ENCODE data around the gene RAB11FIP3.
"Not testable (repeated sequence)": the region's sequence is repeated elsewhere in the genome, so short reads cannot be mapped to it uniquely, and the experiment has no call there.

Gene RAB11FIP3

DNA sequence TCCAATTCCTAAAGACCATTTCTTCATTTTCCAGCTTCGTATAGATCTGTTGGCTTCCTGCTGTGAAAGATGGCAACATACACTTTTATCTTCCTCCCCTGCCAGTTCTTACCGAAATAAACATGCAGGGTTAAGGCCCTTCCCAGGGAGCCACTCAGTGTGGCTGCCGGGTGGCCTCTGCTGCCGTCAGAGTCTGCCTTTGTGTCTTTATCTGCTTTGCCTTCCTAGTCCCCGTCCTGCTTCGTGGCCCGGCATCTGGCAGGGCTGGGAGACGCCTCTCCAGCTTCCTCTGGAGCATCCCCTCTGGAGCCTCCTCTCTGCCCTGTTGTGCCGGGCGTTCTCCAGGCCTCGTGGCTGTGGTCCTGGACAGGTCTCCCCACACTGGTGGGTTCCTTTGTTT, 71.8 kb downstream of the RAB11FIP3 start:
- no peak for DNase-seq

DNA sequence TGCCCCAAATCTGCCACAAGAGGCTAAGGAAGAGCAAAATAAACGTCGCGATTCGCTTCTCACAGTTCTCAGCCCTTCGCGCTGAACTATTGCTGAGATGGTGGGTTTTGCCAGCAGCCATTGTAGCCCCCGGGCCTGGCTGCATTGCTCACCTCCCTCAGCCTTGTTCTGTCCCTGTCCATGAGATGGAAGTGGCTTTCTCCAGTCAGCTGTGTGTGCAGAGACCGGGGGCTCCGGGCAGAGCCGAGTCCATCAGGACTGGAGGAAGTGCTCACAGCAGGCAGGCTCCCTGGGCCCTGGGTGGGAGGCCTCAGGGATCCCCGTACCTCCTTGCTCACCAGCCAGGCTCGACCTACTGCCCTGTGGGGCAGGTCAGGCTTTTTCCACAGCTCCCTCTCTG, 74.5 kb downstream of the RAB11FIP3 start:
- no peak for DNase-seq

DNA sequence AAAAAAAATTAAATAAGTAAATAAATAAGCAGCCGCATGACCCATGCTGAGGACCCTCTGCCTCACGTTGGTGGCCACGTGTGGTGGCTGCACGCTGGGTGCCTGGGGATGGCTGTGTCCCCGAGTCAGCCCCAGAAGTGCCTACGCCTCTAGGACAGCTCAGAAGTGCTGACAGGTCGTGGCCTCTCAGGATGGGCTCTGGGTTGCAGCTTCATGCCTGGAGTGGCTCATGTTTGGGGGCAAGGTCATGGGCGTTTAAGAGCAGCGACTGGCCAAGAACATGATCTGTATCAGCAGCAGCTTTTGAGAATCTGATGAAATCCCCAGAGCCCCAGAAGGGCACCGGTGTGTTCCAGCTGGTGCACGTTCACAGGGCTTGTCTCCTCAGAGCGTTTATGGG, 75.3 kb downstream of the RAB11FIP3 start:
- DNase-seq: no peak

DNA sequence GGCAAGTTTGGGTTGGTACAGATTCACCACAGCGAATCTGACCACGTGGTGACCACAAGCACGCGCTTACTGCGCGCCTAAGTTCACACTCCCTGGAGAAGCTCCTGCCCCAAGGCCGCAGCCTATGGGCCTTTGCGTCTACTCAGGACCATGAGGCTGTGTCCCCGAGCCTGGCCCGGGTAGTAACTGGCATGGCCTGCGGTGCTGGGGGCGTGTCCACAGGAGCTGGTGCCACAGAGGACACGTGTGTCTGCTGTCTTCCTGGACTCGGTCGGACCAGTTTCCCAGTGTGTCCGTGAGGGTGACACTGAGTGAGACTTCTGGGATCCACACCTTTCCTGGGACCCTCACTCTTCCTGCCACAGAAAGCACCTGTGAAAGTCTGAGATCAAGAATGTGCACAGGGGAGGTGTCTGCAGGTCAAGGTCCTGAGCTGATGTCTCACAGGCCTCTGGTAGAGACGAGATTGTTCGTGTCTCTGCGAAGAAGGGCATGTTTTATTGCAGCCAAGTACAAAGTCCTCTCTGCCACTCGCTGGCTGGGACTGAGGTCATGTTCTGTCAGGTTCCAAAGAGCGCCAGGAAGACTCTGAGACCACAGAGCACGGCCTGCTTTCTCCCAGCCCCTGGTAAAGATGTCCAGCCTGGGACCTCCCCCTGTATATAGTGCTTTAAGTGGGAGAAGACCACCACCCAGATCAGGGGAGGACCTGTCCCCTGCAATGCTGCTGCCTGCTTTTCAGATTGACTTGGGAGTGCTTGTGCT, 76.9 kb downstream of the RAB11FIP3 start:
- no peak for DNase-seq

DNA sequence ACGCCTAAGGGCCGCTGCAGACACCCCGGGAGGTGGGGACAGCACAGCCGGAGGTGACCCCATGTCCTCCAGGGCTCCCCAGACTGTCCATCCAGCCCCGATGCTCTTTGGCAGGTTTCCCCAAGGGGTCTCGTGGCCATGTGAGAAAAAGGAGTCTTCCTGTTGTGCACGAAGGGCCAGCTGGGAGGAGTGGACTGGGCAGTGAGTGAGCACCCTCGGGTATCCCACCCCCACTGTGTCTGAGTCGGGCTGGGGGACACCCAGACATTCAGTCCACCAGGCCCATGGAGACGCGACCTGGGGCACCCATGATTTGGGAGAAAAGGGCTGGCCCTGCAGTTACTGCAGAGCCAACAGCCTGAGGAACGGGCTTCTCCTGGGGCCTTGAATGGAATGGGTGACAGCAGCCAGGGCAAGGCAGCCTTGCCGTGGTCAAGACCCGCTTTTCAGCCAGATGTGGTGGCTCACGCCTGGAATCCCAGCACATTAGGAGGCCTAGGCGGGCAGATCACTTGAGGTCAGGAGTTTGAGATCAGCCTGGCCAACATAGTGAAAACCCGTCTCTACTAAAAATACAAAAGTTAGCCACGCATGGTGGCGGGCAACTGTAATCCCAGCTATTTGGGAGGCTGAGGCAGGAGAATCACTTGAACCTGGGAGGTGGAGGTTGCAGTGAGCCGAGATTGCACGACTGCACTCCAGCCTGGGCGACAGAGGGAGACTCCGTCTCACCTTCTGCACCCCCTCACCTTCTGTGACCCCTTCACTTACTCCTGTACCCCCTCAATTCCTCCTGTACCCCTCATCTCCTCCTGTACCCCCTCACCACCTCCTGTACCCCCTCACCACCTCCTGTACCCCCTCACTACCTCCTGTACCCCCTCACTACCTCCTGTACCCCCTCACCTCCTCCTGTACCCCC, 78.0 kb downstream of the RAB11FIP3 start:
- no peak for DNase-seq

DNA sequence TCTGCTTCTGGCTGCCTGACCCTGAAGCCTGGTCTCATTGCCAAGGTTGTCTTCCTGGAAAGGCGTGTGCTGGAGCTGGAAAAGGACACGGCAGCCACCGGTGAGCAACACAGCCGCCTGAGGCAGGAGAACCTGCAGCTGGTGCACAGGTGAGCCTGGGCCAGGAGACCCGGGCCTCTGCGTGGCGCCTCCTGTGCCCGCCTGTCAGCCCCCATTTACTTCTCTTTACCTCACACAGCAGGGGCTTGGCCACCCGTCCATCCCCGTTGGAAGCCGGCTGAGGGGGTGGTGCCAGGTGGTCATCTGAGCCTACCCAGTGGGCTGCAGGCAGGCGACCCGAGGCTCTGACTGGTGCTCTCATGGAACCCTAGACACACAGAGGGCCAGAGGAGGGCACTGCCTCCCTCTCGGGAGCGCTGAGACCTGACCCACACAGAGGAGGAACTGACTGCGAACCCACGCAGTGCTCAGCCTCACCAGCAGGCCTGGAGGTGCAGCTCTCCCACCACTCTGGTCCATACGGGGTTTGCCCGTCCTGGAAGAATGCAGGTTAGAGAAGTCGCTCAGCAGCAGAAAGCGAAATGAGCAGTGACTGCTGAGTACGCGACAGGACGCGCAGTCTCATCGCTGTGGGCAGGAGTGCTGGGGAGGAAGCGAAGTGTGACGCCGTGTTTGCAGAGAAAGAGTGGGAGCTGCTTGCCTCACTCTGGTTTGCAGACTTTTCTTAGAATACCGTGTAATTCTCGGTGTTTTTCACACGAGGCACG, 80.2 kb downstream of the RAB11FIP3 start:
- DNase-seq: no peak

DNA sequence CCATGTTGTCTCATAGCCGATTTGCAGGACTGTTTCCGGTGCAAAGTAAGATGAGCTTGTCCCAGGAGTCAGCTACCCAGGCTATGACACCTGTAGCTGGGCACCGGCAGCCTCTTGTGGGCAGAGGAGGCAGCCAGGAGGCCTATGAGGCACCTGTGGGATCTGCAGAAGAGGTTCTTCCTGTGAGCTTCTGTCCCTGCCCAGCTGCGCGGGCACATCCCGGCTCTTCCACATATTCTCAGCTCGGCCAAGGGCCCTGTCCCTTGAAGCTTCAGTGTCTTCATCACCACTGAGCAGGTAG, 80.7 kb downstream of the RAB11FIP3 start:
- DNase-seq: no peak

DNA sequence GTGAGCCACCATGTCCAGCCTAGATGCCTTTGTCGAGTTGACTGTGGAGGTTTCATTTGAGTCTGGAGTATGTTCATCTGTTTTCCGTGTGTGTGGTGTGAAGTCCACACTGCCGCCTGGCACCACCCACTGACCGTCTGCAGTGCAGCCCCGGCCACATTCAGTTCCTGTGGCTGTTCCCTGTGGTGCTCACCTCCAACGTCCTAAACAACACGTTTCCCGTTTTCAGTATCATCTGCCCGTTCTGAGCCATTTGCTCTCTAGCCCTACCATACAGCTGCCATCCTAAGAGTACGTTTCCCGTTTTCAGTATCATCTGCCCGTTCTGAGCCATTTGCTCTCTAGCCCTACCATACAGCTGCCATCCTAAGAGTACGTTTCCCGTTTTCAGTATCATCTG, 82.1 kb downstream of the RAB11FIP3 start:
- not testable (repeated sequence) for DNase-seq

DNA sequence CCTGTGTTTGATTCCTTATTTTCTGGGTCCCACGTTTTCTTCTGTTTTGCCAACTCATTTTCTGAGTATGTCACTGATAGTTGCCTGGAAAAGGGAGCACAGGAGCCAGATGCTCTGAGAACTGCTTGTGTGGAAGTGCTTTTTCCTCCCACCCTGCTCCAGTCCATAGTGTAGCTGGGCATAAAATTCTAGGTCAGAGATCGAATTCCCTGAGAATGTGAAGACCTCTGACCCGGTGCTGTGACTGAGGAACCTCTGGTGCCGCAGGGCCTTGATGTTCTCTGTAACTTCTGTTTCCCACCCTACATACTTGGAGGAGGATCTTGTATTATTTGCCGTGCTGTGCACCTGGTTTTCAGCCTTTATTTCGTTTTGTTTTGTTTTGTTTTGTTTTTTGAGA, 82.5 kb downstream of the RAB11FIP3 start:
- DNase-seq: no peak

DNA sequence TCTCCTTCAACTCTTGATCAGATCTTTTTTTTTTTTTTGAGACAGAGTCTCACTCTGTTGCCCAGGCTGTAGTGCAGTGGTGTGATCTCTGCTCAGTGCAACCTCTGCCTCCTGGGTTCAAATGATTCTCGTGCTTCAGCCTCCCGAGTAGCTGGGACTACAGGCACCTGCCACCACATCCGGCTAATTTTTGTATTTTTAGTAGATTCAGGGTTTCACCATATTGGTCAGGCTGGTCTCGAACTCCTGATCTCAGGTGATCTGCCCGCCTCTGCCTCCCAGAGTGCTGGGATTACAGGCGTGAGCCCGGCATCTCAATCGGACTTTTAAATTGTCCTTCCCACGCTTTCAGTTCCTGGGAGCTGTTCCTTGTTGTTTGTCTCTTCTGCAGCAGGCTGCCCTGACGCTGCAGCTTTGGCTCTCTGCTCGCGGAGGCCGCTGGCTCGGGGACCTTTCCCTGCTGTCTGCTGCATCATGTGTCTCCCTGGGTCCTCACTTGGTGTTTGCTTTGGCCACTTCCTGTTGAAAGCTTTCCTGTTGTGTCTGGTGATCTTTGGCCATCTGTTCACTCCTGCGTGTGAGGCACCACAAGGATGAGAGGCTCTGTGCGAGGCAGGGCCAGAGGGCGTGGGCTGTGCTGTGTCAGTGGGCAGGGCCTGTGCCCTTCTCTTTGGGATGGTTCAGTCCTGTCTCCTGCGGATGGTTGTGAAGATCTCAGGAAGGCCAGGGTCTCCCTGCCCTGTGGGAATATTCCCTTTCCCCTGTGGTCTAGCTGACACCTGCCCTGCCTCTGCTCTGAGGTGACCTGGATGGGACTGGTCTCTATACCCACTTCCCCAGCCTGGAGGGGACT, 83.7 kb downstream of the RAB11FIP3 start:
- DNase-seq: no peak

DNA sequence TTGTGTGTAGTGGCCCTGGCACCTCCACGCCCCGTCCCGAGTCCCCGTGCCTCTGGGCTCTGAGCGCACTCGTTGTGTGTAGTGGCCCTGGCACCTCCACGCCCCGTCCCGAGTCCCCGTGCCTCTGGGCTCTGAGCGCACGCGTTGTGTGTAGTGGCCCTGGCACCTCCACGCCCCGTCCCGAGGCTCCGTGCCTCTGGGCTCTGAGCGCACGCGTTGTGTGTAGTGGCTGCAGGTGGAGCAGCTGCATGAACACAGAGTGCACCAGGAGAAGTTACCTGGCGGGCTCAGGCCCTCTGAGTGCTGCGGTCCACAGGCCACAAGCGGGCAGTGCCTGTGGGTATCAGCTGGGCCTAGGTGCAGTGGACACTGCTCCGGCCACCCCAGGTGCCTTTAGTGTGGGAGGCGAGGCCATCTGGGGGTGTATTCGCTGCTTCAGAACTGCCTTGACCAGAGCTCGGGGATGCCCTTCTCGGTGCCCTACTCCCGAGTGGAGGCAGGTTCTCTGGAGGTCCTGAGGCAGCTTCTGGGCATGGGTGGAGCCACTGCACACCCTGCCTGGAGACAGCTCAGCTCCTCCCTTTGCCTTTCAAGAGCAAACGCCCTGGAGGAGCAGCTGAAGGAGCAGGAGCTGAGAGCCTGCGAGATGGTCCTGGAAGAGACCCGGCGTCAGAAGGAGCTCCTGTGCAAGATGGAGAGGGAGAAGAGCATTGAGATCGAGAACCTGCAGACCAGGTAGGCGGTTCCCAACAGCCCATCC, 84.8 kb downstream of the RAB11FIP3 start:
- DNase-seq: no peak

DNA sequence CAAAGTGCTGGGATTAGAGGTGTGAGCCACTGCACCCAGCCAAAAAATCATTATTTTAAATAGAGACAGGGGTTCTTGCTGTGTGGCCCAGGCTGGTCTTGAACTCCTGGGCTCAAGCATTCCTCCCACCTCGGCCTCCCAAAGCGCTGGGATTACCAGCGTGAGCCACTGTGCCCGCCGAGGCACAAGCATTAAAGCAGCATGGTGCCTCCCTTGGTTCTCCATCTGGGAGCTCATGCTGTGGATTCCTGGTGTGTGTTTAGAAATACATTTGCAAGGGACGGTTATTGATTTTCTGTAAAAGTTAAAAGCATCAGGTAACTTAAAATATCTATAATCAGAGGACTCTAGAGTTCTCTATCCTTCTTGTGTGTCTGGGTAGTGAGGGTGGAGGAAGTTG, 87.4 kb downstream of the RAB11FIP3 start:
- DNase-seq: no peak

DNA sequence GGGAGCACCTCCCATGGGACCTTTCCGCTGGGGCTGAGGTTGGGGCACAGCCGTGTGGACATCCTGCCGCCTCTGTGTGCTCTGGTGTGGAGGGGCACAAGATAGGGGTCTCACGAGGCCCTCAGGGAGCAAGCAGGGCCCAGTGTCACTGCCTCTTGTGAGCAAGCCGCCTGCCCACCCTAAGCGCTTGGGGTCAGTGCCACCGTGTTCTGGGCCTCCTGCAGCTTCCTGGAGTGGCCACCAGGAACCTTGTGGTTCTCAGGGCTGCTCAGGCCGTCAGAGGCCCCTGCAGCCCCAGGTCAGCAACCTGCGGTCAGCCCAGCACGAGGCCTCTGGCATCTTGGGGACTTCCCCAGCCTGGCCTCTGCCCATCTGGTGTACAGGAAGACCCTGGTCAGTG, 88.5 kb downstream of the RAB11FIP3 start:
- no peak for DNase-seq

DNA sequence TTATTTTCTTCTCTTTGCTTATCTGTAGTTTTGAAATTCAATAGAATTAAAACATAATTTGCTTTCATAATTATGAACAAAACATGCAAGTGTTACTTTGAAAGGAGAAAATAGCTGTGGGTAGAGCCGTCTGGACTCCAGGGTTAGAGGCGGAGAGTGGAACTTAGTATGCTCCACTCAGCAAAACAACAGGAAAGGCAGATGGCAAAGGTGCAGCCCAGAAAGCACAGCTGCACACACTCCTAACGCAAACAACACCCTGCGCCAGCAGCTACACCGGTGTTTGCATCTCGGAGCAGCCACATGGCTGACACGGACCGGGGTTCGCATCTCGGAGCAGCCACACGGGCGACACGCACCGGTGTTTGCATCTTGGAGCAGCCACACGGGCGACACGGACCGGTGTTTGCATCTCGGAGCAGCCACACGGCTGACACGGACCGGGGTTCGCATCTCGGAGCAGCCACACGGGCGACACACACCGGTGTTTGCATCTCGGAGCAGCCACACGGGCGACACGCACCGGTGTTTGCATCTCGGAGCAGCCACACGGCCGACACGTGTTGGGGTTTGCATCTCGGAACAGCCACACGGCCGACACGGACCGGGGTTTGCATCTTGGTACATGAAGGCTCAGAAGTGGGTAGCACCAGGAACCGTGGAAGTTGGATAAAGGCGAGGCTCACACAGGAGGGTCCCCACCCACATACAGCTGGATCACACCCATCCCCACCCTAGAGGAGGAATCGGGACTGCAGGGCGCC, 89.9 kb downstream of the RAB11FIP3 start:
- no peak for DNase-seq

DNA sequence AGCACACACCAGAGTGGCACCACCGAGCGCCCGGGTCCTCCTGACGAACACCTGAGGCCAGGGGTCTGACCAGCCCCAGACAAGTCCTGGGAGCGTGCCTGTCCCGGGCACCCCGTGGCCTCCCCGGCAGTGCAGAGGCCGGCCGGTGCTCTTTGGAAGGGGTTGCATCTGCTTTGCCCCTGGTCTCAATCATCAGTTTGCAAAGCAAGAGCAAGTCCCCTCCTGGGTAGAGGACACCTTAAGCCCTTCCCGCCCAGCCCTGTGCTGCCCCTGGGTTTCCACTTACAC, 90.4 kb downstream of the RAB11FIP3 start:
- no peak for DNase-seq

DNA sequence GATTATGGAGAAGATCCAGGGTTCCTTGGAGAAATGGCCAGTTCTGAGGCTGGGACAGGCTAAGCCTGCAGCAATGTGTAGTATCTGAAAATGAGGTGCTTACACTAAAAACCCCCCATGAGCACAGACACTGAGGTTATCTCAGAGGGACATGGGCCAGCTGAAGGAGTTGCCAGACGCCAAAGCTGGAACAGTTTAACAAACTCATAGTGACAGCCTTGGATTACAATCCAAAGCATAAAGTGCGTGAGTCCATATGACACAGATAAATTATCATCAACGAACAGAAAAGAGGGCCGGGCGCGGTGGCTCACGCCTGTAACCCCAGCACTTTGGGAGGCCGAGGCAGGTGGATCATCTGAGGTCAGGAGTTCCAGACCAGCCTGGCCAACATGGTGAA, 90.9 kb downstream of the RAB11FIP3 start:
- DNase-seq: no peak

DNA sequence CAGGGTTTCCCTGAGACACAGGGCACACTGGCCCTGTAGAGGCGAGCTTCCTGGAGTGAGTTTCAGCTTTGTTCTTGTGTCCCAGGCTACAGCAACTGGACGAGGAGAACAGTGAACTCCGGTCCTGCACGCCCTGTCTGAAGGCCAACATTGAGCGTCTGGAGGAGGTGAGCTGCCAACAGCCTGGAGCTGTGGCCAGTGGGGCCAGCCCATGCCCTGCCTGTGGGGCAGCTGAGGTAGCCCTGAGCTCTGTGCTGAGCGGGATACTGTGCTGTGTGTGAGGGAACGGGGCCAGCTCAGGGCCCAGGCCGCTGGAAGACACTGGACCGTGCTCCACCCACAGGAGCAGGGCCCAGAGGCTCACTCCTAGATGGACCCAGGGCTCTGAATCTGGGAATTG, 93.4 kb downstream of the RAB11FIP3 start:
- DNase-seq: no peak

DNA sequence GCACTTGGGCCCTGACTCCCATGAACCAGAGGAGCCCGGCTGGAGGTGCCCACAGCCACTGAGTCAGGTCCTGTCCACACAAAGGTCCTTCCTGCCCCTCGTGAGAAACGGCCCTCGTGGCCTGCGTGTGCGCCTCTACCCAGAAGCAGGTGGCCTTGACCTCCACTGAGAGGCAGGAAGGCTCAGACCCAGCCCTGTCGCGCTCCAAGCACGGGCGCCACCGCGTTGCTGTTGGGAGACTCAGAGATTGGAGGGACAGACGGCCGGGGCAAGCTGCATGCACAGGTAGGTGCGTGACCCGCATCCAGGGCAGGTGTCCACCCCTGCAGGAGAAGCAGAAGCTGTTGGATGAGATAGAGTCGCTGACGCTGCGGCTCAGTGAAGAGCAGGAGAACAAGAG, 94.0 kb downstream of the RAB11FIP3 start:
- DNase-seq: no peak

DNA sequence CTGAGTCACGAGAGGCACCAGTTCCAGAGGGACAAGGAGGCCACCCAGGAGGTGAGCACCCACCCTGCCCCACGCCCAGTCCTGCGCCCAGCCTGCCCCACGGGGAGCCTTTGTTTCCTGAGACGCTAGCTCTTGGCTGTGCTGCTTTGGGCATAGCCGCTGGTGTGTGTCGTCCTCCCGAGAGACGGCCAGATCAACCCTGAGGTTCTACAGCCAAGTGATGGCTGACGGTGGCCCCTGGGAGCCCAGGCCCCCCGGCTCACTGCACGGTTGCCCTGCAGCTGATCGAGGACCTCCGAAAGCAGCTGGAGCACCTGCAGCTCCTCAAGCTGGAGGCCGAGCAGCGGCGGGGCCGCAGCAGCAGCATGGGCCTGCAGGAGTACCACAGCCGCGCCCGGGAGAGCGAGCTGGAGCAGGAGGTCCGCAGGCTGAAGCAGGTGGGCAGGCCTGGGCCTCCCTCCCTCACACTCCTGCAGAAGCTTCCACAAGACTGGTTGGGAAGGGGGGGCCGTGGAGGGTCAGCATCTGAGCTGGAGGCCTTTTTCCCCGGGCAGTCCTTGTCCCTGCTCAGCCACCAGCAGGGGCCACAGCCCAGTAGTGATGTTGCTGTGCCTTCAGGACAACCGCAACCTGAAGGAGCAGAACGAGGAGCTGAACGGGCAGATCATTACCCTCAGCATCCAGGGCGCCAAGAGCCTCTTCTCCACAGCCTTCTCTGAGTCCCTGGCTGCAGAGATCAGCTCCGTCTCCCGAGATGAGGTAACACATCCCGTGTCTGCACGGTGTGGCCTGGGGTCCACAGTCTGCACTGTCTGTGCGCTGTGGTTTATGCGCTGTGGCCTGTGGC, 94.6 kb downstream of the RAB11FIP3 start:
- no peak for DNase-seq

DNA sequence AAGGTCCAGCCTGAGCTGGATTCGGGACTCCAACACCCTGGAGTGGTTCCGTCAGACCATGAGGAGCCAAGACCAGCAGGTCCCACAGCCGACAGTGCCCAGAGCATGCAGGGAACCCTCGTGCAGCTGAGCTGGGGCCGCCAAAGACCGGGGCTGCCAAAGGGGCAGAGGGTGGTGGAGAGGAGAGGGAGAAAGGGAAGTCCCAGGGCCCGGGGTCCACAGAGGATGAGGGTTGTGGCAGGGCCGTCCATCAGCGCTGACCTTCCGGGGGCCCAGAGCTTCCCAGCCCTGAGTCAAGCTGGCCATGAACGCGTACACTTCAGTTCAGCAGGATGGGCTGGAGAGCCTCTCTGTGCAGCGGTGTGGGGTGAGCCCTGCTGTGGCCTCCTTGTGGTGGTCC, 95.4 kb downstream of the RAB11FIP3 start:
- no peak for DNase-seq
